ENCODE data around the gene PBXIP1. TPM values are rescaled to one million over a fixed set of nuclear protein-coding genes. Genes with fewer than 3 reads are reported as not detected.

Gene PBXIP1
- total RNA-seq, 1 experiment from 2014 or later = 11.3 TPM

DNA sequence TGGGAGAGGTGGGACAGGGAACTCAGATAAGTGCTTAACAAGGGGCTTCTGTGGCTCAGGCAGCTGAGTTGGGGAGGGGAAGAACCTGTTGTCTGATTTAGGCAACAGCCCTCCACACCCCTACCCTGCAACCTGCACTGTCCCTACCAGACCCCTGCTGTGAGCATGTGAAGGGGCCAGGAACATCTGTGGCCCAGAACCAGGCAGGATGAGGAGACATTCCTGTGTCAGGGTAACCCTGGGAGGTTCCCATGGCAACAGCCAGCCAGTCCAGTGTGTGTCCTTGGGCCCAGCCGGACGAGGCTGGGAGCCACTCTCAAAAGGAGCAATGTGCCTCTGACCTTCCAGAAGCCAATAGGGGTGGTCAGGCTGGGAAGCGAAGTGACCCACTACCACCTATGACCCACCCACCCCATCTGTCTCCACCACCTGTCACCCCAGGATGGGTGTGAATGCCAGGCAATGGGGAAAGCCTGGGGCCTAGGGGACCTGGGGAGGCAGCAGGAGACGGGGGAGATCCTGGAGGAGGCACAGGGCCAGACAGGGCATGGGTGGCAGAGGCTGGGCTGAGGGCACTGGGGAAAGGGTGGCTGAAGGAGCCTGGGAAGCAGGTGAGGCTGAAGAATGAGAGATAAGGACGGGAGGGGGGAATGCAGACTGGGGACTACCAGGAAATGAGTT lies 14.4 kb downstream of the PBXIP1 start:
- TF ChIP-seq, protein P1, sequence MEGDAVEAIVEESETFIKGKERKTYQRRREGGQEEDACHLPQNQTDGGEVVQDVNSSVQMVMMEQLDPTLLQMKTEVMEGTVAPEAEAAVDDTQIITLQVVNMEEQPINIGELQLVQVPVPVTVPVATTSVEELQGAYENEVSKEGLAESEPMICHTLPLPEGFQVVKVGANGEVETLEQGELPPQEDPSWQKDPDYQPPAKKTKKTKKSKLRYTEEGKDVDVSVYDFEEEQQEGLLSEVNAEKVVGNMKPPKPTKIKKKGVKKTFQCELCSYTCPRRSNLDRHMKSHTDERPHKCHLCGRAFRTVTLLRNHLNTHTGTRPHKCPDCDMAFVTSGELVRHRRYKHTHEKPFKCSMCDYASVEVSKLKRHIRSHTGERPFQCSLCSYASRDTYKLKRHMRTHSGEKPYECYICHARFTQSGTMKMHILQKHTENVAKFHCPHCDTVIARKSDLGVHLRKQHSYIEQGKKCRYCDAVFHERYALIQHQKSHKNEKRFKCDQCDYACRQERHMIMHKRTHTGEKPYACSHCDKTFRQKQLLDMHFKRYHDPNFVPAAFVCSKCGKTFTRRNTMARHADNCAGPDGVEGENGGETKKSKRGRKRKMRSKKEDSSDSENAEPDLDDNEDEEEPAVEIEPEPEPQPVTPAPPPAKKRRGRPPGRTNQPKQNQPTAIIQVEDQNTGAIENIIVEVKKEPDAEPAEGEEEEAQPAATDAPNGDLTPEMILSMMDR (IDR thresholded peaks at IDR 0.05; ENCODE audit: unreplicated experiment) = no peak
- ChIA-PET CTCF (interaction anchor here (1.1 to 5.7 kb wide), 5 partner anchors 9 to 144 kb away, joined by 4 to 45 read pairs (median 5); partner anchors contain the start of genes PBXIP1 and PYGO2), POLR2A (interaction anchor here (0.8 to 6.3 kb wide), 2 partner anchors 30 to 120 kb away, joined by 3 to 146 read pairs; partner anchors contain the start of genes CKS1B and SHC1)
- Mint-ChIP-seq H3K9me3 (ENCODE audit: unreplicated experiment) (no peaks in the 10 kb centered on the region), H3K4me1 (ENCODE audit: insufficient read depth, unreplicated experiment) (peaks cover 29% of the 10 kb centered on the region), H3K27me3 (ENCODE audit: insufficient read depth, unreplicated experiment) (no peaks in the 10 kb centered on the region), H3K27ac (ENCODE audit: low read depth, unreplicated experiment) (peak overlapping the region; percentile 46), H3K36me3 (ENCODE audit: insufficient read depth, unreplicated experiment) (peaks cover 9% of the 10 kb centered on the region), H3K4me3 (ENCODE audit: unreplicated experiment) (no peak overlapping the region)
- intact Hi-C loops (cut with micrococcal nuclease) = no loop called here
- no TSS peak for BruUV-seq (replicated peaks)
- no peak for DNase-seq (ENCODE audit: unreplicated experiment)

GRCh38 chr1:154940651-154941194 lies 15.2 kb downstream of the PBXIP1 start:
- no peak for DNase-seq (ENCODE audit: unreplicated experiment)
- TF ChIP-seq, protein P1 (IDR thresholded peaks at IDR 0.05; ENCODE audit: unreplicated experiment) = no peak
- intact Hi-C loops (cut with micrococcal nuclease) = no loop called here
- peaks cover 10% of the 10 kb centered on the region for H3K36me3 Mint-ChIP-seq (ENCODE audit: insufficient read depth, unreplicated experiment)
- no peak overlapping the region for H3K27ac Mint-ChIP-seq (ENCODE audit: low read depth, unreplicated experiment)
- H3K9me3 Mint-ChIP-seq (ENCODE audit: unreplicated experiment) = no peaks in the 10 kb centered on the region
- no TSS peak for BruUV-seq (replicated peaks)
- H3K4me1 Mint-ChIP-seq (ENCODE audit: insufficient read depth, unreplicated experiment) = peaks cover 34% of the 10 kb centered on the region
- ChIA-PET POLR2A (interaction anchor here (0.8 to 6.3 kb wide), 3 partner anchors 31 to 274 kb away, joined by 3 to 146 read pairs (median 4); partner anchors contain the start of genes CKS1B and SHC1), CTCF (interaction anchor here (0.6 to 5.7 kb wide), 13 partner anchors 8 to 917 kb away, joined by 3 to 45 read pairs (median 3); partner anchors contain the start of genes GON4L, PBXIP1 and PYGO2)
- no peaks in the 10 kb centered on the region for H3K27me3 Mint-ChIP-seq (ENCODE audit: insufficient read depth, unreplicated experiment)
- no peak overlapping the region for H3K4me3 Mint-ChIP-seq (ENCODE audit: unreplicated experiment)

DNA sequence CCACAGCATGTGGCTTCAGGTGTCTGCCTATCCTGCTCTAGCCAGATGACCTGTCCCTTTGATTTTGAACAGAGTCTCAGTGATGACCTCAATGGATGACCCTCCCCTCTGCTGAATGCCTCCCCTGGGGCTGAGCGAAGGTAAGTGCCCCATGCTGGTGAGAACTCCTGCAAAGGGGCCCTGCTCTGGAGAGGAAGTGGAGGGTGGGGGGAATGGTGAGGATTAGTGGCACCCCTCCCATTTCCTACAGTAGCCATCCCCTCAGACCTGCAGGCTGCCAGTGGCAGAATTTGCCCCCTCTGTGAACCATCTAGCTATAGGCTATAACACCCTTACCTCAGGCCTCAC lies 15.7 kb downstream of the PBXIP1 start:
- no peak overlapping the region for H3K27ac Mint-ChIP-seq (ENCODE audit: low read depth, unreplicated experiment)
- H3K27me3 Mint-ChIP-seq (ENCODE audit: insufficient read depth, unreplicated experiment) = no peaks in the 10 kb centered on the region
- ChIA-PET CTCF (interaction anchor here (0.5 to 5.7 kb wide), 14 partner anchors 8 to 966 kb away, joined by 3 to 45 read pairs (median 4); partner anchors contain the start of genes PBXIP1 and PYGO2), POLR2A (interaction anchor here (0.8 to 6.3 kb wide), 3 partner anchors 31 to 273 kb away, joined by 3 to 146 read pairs (median 4); partner anchors contain the start of genes CKS1B and SHC1)
- DNase-seq (ENCODE audit: unreplicated experiment) = no peak
- TF ChIP-seq, protein P1 (IDR thresholded peaks at IDR 0.05; ENCODE audit: unreplicated experiment) = no peak
- no TSS peak for BruUV-seq (replicated peaks)
- intact Hi-C loops (cut with micrococcal nuclease) = no loop called here
- no peak overlapping the region for H3K4me3 Mint-ChIP-seq (ENCODE audit: unreplicated experiment)
- peaks cover 6% of the 10 kb centered on the region for H3K36me3 Mint-ChIP-seq (ENCODE audit: insufficient read depth, unreplicated experiment)
- H3K4me1 Mint-ChIP-seq (ENCODE audit: insufficient read depth, unreplicated experiment) = peaks cover 38% of the 10 kb centered on the region
- H3K9me3 Mint-ChIP-seq (ENCODE audit: unreplicated experiment) = no peaks in the 10 kb centered on the region
